DND-41 (cell line): ENCODE data around the gene TGIF2.

Experiments
- EZH2 ChIP-seq: IDR thresholded peaks from 3 replicates; pipeline ENCODE4 v1.6.1; 2012; ENCODE audit warnings: borderline replicate concordance, low read depth, mild to moderate bottlenecking, moderate library complexity, low read length, inconsistent platforms; ENCODE audit not compliant: severe bottlenecking
- TF ChIP-seq, protein P1 (sequence below): IDR thresholded peaks from 2 replicates; pipeline ENCODE4 v1.5.1; 2012; ENCODE audit warnings: borderline replicate concordance, low read length, moderate library complexity, mild to moderate bottlenecking; ENCODE audit not compliant: poor library complexity, severe bottlenecking; ENCODE audit errors: extremely low read depth

DNA sequence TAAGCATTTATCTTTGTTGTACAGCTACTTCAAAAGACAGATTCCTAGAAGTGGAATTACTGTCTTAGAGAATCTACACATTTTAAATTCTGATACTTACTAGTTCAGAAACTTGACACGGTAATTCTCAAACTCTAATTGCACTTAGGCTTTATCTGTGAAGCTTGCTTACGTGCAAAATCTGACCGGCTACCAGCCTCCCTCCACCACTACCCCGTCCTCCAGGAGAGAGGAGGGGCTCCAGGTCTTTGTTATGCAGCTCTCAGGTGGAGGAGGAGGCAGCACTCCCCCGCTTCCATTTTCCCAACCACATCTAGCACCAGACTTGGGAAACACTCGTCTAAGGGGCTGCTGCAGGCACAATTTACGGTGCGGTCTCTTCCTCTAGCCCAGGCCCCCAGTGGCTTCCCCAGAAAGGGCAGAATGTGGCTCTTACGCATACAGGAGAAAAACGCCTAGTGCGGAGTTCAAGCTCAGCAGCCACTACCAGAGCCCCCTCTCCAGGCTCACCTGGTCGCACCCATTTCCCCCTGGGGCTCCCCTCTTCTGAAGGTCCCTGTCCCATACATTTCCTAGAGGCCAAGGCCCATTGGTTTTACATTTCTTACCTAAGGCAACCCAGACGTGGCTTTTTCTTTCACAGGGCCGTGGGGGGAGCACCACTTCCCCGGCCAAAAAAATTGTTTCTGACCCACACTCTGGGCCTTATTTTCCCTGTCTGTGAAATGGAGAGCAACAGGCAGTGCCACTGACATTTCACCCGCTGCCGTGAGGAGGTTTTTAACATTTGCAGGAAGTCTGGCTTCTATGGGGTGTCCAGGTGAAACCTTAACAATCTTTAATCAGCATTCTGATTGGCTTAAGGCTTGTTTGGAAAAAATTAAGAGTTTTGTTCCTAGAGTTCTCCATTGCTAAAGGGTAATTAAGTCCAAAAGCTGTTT lies 1.6 kb upstream of the TGIF2 start:
- TF ChIP-seq, protein P1, sequence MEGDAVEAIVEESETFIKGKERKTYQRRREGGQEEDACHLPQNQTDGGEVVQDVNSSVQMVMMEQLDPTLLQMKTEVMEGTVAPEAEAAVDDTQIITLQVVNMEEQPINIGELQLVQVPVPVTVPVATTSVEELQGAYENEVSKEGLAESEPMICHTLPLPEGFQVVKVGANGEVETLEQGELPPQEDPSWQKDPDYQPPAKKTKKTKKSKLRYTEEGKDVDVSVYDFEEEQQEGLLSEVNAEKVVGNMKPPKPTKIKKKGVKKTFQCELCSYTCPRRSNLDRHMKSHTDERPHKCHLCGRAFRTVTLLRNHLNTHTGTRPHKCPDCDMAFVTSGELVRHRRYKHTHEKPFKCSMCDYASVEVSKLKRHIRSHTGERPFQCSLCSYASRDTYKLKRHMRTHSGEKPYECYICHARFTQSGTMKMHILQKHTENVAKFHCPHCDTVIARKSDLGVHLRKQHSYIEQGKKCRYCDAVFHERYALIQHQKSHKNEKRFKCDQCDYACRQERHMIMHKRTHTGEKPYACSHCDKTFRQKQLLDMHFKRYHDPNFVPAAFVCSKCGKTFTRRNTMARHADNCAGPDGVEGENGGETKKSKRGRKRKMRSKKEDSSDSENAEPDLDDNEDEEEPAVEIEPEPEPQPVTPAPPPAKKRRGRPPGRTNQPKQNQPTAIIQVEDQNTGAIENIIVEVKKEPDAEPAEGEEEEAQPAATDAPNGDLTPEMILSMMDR = no peak
- no peak for TF ChIP-seq EZH2
